GM12874 (cell line): Measurements from ENCODE around the gene PAX5.

Experiments
- TF ChIP-seq, protein P1 (sequence below): IDR thresholded peaks from 2 replicates; pipeline ENCODE4 v1.5.1; 2011; ENCODE audit warnings: low read depth, mild to moderate bottlenecking, control low read depth, low read length, moderate library complexity; ENCODE audit not compliant: insufficient read depth

Gene PAX5

DNA sequence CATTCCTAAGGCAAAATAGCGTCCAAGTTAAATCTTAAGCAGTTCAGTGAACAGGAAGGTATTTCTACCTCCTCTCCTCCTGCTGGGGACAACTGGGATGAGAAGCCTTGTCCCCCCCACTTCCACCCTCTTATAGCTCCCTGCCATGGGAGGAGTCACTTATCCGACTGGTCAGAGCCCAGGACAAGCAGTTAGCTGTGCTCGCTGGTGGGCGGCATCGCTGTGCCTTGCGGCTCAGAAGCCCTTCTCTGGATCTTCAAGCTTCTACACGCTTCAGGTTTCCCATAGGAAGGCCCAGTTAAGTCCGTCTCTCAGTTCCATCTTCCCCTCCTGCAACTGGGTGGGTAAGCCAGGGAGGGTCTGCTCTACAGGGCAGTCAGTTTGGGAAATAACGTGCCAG is 77.2 kb downstream of the PAX5 start:
- TF ChIP-seq, protein P1, sequence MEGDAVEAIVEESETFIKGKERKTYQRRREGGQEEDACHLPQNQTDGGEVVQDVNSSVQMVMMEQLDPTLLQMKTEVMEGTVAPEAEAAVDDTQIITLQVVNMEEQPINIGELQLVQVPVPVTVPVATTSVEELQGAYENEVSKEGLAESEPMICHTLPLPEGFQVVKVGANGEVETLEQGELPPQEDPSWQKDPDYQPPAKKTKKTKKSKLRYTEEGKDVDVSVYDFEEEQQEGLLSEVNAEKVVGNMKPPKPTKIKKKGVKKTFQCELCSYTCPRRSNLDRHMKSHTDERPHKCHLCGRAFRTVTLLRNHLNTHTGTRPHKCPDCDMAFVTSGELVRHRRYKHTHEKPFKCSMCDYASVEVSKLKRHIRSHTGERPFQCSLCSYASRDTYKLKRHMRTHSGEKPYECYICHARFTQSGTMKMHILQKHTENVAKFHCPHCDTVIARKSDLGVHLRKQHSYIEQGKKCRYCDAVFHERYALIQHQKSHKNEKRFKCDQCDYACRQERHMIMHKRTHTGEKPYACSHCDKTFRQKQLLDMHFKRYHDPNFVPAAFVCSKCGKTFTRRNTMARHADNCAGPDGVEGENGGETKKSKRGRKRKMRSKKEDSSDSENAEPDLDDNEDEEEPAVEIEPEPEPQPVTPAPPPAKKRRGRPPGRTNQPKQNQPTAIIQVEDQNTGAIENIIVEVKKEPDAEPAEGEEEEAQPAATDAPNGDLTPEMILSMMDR = no peak

DNA sequence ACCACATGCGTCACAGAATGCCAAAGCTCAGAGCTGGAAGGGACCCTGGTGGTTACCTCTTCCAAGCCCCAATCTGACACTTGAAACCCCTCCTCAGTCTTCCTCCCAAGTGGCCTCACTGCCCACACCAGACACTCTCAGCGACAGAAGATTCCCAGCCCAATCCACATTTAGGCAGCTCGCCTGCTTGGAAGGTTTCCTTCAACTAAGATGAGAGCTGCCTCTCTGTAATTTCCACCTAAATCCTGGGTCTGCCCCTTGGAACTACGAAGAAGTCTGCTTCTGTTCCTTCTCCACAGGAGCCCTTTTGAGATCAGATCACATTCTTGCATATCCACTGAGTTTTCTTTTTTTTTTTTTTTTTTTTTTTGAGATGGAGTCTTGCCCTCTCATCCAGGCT is 83.7 kb downstream of the PAX5 start:
- TF ChIP-seq, protein P1 = no peak

DNA sequence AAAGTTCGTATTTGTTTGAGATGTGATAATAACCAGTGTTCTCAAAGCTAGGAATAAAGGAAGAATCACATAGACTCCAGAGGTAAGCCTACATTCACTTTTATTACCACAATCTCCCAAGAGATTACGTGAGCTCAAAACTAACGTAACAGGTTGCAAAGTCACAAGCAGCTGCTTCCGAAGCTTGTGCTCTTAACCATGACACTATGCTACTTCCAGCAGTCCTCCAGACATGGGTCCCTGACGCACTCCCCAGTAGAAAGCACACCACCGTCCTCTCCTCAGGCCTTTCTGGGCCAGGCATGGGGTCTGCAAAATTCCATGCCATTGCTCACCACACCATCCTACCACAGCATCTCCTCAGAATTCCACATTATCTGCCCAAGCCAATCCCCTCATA is 84.6 kb downstream of the PAX5 start:
- TF ChIP-seq, protein P1 = no peak

DNA sequence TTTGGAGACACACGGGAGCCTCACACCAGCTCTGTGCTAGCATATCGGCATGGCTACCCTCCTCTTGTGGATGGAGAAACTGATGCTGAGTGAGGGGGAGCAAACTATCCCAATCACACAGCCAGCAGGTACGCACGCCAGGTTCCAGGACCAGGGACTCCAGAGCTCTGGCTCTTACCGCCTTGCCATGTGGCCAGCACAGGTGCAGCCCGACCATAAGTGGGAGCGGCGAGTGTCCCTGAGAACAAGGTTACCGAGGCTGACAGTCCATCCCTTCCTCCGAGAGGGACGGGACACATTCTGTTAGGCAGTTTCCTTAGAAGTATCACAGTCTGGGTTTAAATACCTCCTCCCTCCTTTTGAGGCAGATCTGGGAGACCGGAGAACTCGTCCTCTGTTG is 86.0 kb downstream of the PAX5 start:
- TF ChIP-seq, protein P1 = no peak

DNA sequence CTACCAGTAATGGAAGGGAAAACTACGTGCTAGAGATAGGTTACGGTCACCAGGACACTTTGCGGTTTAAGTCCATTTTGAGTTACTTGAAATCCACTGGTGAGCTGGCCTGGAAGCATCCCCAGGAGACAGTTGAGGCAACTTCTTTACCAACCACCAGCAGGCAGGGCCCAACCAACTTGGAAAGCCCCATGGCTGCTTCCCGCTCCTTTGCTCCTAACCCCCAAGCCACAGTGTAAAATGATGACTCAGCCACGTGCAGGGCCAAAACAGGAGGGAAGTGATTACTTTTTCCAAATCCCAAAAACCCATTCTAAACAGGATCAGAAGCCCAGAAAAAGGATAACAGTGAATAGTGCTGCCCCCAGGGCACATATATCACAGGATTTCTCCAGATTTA is 87.4 kb downstream of the PAX5 start:
- TF ChIP-seq, protein P1 = no peak

DNA sequence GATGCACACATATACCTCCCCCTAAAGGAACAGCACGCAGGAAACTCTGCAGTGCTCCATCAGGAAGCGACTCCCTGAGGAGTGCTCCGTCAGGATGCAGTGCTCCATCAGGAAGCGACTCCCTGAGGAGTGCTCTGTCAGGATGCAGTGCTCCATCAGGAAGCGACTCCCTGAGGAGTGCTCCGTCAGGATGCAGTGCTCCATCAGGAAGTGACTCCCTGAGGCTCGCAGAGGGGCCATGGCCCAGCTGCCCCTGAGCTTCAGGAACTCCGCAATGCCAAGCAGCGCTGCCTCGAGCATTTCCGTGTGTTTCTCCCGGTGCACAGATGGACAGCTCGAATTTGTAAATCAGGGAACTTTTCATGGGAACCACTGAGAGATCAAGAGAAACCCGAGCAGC is 88.1 kb downstream of the PAX5 start:
- TF ChIP-seq, protein P1 = no peak

DNA sequence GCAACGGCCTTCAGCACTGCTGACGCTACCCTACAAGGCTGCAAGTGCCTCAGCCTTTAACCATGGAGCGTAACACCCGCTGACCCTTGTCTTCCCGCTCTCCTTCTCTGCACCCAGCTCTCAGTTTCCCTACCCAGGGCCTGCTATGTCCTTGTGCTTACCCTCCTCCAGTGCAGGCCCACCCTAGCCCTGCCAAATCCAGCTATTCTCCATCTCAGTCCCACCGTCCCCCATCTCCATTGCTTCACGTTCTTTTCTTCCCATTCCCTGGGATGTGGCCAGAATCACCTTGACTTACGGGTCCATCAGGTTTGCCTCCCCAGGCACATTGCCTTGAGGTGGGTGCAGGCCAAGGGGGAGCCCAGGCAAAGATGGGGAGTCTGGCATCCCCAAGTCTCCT is 91.2 kb downstream of the PAX5 start:
- TF ChIP-seq, protein P1 = no peak

DNA sequence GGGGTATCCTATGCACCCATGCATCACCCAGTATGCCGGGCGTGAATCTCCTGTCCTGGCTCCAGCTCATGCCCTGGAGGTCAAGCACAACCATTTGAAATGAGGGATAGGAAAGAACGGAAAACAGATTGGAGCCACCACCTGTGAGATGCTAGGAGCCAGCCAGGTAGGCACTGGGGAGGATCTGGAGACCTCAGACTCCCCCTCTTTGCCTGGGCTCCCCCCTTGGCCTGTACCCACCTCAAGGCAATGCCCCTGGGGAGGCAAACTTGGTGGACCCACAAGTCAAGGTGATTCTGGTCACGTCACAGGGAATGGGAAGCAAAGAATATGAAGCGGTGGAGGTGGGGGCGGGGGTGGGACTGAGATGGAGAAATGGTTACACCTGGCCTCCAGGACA is 92.6 kb downstream of the PAX5 start:
- TF ChIP-seq, protein P1 = no peak
